Astrocyte (in vitro differentiated cells and primary cell): Measurements from ENCODE around the gene OR2A25. TPM values are rescaled to one million over a fixed set of nuclear protein-coding genes. Genes with fewer than 3 reads are reported as not detected.

Experiments
- DNase-seq: peaks from one replicate; pipeline ENCODE4 v3.0.0-alpha.2; 2010; ENCODE audit warnings: low read depth
- FAIRE-seq: peaks from 2 replicates; lab custom pipeline; 2011; peaks lifted over from hg19 to GRCh38; lab: Jason Lieb, UNC
- H2AFZ ChIP-seq: 2 replicates; pipeline ENCODE4 v1.6.0; 2012; ENCODE audit warnings: low read depth, low read length, inconsistent platforms
- H3K27ac ChIP-seq: 2 replicates; pipeline ENCODE4 v1.5.1; 2011; ENCODE audit warnings: low read depth, low read length, inconsistent platforms
- H3K27me3 ChIP-seq: 2 replicates; pipeline ENCODE4 v1.6.0; 2011; ENCODE audit warnings: low read length, inconsistent platforms; ENCODE audit not compliant: insufficient read depth
- H3K36me3 ChIP-seq: 2 replicates; pipeline ENCODE4 v1.5.1; 2011; ENCODE audit warnings: low read length, inconsistent platforms; ENCODE audit not compliant: insufficient read depth
- H3K4me1 ChIP-seq: 2 replicates; pipeline ENCODE4 v1.5.1; 2011; ENCODE audit warnings: low read length, inconsistent platforms; ENCODE audit not compliant: insufficient read depth
- H3K4me2 ChIP-seq: 2 replicates; pipeline ENCODE4 v1.6.0; 2012; ENCODE audit warnings: low read length, inconsistent platforms
- H3K4me3 ChIP-seq: 2 replicates; pipeline ENCODE4 v1.5.1; 2011; ENCODE audit warnings: low read depth, mild to moderate bottlenecking, low read length, inconsistent platforms; ENCODE audit not compliant: insufficient read depth
- H3K79me2 ChIP-seq: 2 replicates; pipeline ENCODE4 v1.6.0; 2012; ENCODE audit warnings: mild to moderate bottlenecking, low read length, inconsistent platforms; ENCODE audit not compliant: insufficient read depth
- H3K9ac ChIP-seq: 2 replicates; pipeline ENCODE4 v1.6.0; 2012; ENCODE audit warnings: mild to moderate bottlenecking, low read length, inconsistent platforms
- H3K9me3 ChIP-seq: 2 replicates; pipeline ENCODE4 v1.5.1; 2012; ENCODE audit warnings: low read depth, mild to moderate bottlenecking, low read length, inconsistent platforms; ENCODE audit not compliant: insufficient read depth
- H4K20me1 ChIP-seq: 2 replicates; pipeline ENCODE4 v1.6.0; 2012; ENCODE audit warnings: low read length, inconsistent platforms; ENCODE audit not compliant: insufficient read depth
- H3K27ac Mint-ChIP-seq: one replicate; pipeline ENCODE4 v1.8.0; 2021; ENCODE audit warnings: mild to moderate bottlenecking, mixed read lengths; ENCODE audit not compliant: unreplicated experiment
- H3K27me3 Mint-ChIP-seq: one replicate; pipeline ENCODE4 v1.8.0; 2021; ENCODE audit warnings: low read depth, mixed read lengths; ENCODE audit not compliant: unreplicated experiment
- H3K36me3 Mint-ChIP-seq: one replicate; pipeline ENCODE4 v1.8.0; 2021; ENCODE audit warnings: low read depth, mixed read lengths; ENCODE audit not compliant: unreplicated experiment
- H3K4me1 Mint-ChIP-seq: one replicate; pipeline ENCODE4 v1.8.0; 2021; ENCODE audit warnings: low read depth, mixed read lengths; ENCODE audit not compliant: unreplicated experiment
- H3K4me3 Mint-ChIP-seq: one replicate; pipeline ENCODE4 v1.8.0; 2021; ENCODE audit warnings: mild to moderate bottlenecking, moderate library complexity, mixed read lengths; ENCODE audit not compliant: unreplicated experiment
- H3K9me3 Mint-ChIP-seq: one replicate; pipeline ENCODE4 v1.8.0; 2021; ENCODE audit warnings: mild to moderate bottlenecking, mixed read lengths; ENCODE audit not compliant: unreplicated experiment
- EZH2 ChIP-seq: IDR thresholded peaks from 2 replicates; pipeline ENCODE4 v1.6.1; 2012; ENCODE audit warnings: mild to moderate bottlenecking, low read length, inconsistent platforms; ENCODE audit not compliant: insufficient read depth
- total RNA-seq: library from RNA; stranded (reverse); gene quantifications from 2 replicates; pipeline ENCODE4 v1.2.1, GENCODE V29; 2021
- TF ChIP-seq, protein P1 (sequence below): IDR thresholded peaks from 2 replicates; pipeline ENCODE4 v1.5.1; 2011; ENCODE audit warnings: low read depth, mild to moderate bottlenecking, inconsistent platforms, low read length, moderate library complexity; ENCODE audit not compliant: insufficient read depth

OR2A25 gene
- total RNA-seq, 1 donor from 2014 or later: not detected

DNA sequence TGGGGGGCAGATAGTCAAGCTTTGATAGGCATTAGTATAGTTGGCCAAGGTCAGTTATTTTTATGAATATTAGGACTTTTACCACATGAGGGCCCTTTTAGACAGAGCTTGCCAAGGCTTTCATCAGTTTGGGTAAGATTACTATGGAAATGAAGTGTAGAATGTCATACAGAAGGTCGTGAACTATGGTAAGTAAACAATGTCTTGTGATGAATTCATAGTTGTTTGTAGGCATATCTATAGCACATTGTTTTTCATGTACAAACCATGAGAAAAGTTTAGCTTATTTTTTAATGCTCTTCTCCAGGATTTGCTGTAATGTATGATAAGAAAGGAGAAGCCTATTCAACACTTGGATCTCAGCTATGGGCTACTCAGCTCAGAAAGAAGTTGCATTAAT is 44.0 kb downstream of the OR2A25 start:
- Histone ChIP-seq H3K9ac (no peak overlapping the region), H3K36me3 (no peaks in the 10 kb centered on the region), H4K20me1 (no peaks in the 10 kb centered on the region), H3K79me2 (no peaks in the 10 kb centered on the region), H2AFZ (no peak overlapping the region), H3K9me3 (no peaks in the 10 kb centered on the region), H3K4me3 (no peak overlapping the region), H3K27me3 (no peaks in the 10 kb centered on the region), H3K4me2 (no peak overlapping the region), H3K27ac (no peak overlapping the region), H3K4me1 (no peaks in the 10 kb centered on the region)
- Mint-ChIP-seq H3K36me3 (no peaks in the 10 kb centered on the region), H3K27me3 (no peaks in the 10 kb centered on the region), H3K27ac (no peak overlapping the region), H3K4me1 (no peaks in the 10 kb centered on the region), H3K4me3 (no peak overlapping the region), H3K9me3 (peaks cover 2% of the 10 kb centered on the region)
- DNase-seq (no peak), FAIRE-seq (no peak)
- no peak for TF ChIP-seq EZH2
- TF ChIP-seq, protein P1, sequence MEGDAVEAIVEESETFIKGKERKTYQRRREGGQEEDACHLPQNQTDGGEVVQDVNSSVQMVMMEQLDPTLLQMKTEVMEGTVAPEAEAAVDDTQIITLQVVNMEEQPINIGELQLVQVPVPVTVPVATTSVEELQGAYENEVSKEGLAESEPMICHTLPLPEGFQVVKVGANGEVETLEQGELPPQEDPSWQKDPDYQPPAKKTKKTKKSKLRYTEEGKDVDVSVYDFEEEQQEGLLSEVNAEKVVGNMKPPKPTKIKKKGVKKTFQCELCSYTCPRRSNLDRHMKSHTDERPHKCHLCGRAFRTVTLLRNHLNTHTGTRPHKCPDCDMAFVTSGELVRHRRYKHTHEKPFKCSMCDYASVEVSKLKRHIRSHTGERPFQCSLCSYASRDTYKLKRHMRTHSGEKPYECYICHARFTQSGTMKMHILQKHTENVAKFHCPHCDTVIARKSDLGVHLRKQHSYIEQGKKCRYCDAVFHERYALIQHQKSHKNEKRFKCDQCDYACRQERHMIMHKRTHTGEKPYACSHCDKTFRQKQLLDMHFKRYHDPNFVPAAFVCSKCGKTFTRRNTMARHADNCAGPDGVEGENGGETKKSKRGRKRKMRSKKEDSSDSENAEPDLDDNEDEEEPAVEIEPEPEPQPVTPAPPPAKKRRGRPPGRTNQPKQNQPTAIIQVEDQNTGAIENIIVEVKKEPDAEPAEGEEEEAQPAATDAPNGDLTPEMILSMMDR: no peak

DNA sequence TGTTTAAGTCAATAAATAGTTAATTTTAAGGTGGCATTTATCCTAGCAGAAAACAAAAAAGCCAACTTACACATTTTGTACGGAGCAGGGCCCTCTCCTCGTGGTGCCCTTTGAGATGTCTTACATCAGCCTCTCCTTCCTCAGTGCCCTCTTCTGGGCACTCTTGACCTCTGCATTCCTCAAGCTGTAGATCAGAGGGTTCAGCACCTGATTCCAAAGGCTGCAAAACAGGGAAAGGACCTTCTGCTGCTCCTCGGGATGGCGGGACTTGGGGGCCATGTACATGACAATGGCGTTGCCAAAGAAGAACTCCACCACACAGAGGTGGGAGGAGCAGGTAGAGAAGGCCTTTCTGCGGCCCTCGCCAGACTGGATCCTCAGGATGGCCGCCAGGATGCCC is 48.7 kb downstream of the OR2A25 start:
- Mint-ChIP-seq H3K27me3 (no peaks in the 10 kb centered on the region), H3K4me3 (no peak overlapping the region), H3K4me1 (no peaks in the 10 kb centered on the region), H3K27ac (peak overlapping the region; percentile 27), H3K9me3 (peaks cover 4% of the 10 kb centered on the region), H3K36me3 (no peaks in the 10 kb centered on the region)
- Histone ChIP-seq H3K79me2 (no peaks in the 10 kb centered on the region), H3K27ac (no peak overlapping the region), H2AFZ (no peak overlapping the region), H3K4me3 (no peak overlapping the region), H3K9me3 (no peaks in the 10 kb centered on the region), H4K20me1 (no peaks in the 10 kb centered on the region), H3K4me1 (no peaks in the 10 kb centered on the region), H3K36me3 (no peaks in the 10 kb centered on the region), H3K4me2 (no peak overlapping the region), H3K27me3 (no peaks in the 10 kb centered on the region), H3K9ac (no peak overlapping the region)
- FAIRE-seq (no peak), DNase-seq (no peak)
- TF ChIP-seq, protein P1: no peak
- no peak for TF ChIP-seq EZH2

DNA sequence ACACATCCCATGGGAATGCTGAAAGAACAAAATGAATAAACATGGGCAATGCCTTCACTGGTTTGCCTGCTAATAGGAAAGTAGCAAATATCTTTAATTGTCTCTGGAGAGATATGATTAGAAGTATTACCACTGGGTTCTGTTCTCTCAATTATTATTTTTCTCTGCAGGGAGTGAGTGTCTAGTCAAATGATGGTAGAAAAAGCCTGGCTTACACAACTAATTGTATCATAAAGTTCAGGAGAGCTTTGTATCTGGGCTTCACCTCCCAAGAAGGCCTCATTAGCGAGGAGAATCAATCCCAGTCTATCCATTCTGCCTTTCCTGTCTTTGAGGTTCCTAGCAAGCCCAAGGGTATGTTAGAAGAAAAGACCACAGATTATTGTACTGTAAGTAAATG is 53.3 kb downstream of the OR2A25 start, which contains the start of gene OR2A14:
TSS of gene OR2A14 (plus strand) at position 301 of the 400 bp plus-strand sequence. CDS start 5,937 bp downstream, outside the sequence.
- H3K27me3 ChIP-seq: no peaks in the 10 kb centered on the region
- peaks cover 4% of the 10 kb centered on the region for H3K9me3 Mint-ChIP-seq
- no peaks in the 10 kb centered on the region for H3K4me1 ChIP-seq

More for the DNA sequence above, 53.3 kb downstream of the OR2A25 start, which contains the start of gene OR2A14:
- Histone ChIP-seq H3K27ac (no peak within 1 kb of the TSS), H3K36me3 (no peaks in the 10 kb centered on the region), H3K4me3 (no peak within 1 kb of the TSS), H3K79me2 (no peaks in the 10 kb centered on the region), H3K9me3 (no peaks in the 10 kb centered on the region), H3K9ac (no peak within 1 kb of the TSS), H3K4me2 (no peak within 1 kb of the TSS), H4K20me1 (no peaks in the 10 kb centered on the region), H2AFZ (no peak within 1 kb of the TSS)
- no peaks in the 10 kb centered on the region for H3K36me3 Mint-ChIP-seq
- H3K27me3 Mint-ChIP-seq: no peaks in the 10 kb centered on the region
- no peaks in the 10 kb centered on the region for H3K4me1 Mint-ChIP-seq
- DNase-seq: no peak
- H3K4me3 Mint-ChIP-seq: no peak within 1 kb of the TSS
- no peak for TF ChIP-seq EZH2
- TF ChIP-seq, protein P1: no peak
- no peak for FAIRE-seq
- H3K27ac Mint-ChIP-seq: no peak within 1 kb of the TSS
